Neural cell (in vitro differentiated cells): ENCODE data around the gene COPS8.

Source experiments
- CTCF ChIP-seq: fragments of 450-650 bp; IDR thresholded peaks from 2 replicates; pipeline ENCODE4 v1.5.1; 2014; ENCODE audit warnings: antibody characterized with exemption, mild to moderate bottlenecking, moderate library complexity; ENCODE audit not compliant: poor library complexity, severe bottlenecking
- EP300 ChIP-seq: fragments of 450-650 bp; conservative IDR thresholded peaks from 2 replicates; pipeline ENCODE4 v1.6.1; 2014; ENCODE audit warnings: antibody characterized with exemption, mild to moderate bottlenecking, moderate library complexity; ENCODE audit not compliant: poor library complexity, severe bottlenecking
- EZH2 ChIP-seq: fragments of 200-600, 300-800 bp; shearing (Covaris generic), sonication (generic); IDR thresholded peaks from 2 replicates; pipeline ENCODE4 v1.6.1; 2014; ENCODE audit warnings: antibody characterized with exemption, low read length, borderline replicate concordance, mild to moderate bottlenecking; ENCODE audit not compliant: insufficient read depth, poor library complexity, severe bottlenecking
- POLR2AphosphoS5 ChIP-seq: IDR thresholded peaks from 2 replicates; pipeline ENCODE4 v1.6.1; 2012

GRCh38 chr2:237102428-237102827 lies 16.7 kb downstream of the COPS8 start:
- TF ChIP-seq CTCF (no peak), EP300 (no peak), POLR2AphosphoS5 (no peak), EZH2 (no peak)
